ENCODE data around the gene ZMYND8. TPM values are rescaled to one million over a fixed set of nuclear protein-coding genes. Genes with fewer than 3 reads are reported as not detected.
"Not testable (repeated sequence)": the region's sequence is repeated elsewhere in the genome, so short reads cannot be mapped to it uniquely, and the experiment has no call there.

ZMYND8 gene
- total RNA-seq, 1 donor from 2014 or later: 31.9 TPM

DNA sequence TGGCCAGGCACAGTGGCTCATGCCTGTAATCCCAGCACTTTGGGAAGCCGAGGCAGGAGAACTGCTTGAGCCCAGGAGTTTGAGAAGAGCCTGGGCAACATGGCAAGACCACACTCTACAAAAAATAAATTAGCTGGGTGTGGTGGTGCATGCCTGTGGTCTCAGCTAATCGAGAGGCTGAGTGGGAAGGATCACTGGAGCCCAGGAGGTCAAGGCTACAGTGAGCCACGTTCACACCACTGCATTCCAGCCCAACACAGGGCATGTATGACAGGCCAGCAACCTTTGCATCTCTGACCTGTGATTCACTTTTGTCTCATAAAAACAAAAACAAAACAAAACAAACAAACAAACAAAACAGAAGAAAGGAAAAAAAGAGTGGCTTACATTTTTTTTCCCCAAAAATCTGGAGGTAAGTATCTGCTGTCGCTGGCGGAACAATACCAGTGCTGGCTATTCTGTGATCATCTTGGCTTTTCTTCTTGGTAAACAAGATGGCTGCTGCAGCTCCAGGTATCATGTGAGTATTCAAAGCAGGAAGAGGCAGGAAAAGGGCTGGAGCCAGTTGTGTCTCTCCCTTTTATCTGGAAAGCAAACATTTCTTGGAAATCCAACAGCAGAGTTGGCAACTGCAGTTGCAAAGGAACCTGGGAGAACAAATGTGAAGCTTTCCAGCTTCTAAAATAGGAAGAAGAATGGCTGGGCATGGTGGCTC lies 40.4 kb upstream of the ZMYND8 start:
- TF ChIP-seq, protein P1, sequence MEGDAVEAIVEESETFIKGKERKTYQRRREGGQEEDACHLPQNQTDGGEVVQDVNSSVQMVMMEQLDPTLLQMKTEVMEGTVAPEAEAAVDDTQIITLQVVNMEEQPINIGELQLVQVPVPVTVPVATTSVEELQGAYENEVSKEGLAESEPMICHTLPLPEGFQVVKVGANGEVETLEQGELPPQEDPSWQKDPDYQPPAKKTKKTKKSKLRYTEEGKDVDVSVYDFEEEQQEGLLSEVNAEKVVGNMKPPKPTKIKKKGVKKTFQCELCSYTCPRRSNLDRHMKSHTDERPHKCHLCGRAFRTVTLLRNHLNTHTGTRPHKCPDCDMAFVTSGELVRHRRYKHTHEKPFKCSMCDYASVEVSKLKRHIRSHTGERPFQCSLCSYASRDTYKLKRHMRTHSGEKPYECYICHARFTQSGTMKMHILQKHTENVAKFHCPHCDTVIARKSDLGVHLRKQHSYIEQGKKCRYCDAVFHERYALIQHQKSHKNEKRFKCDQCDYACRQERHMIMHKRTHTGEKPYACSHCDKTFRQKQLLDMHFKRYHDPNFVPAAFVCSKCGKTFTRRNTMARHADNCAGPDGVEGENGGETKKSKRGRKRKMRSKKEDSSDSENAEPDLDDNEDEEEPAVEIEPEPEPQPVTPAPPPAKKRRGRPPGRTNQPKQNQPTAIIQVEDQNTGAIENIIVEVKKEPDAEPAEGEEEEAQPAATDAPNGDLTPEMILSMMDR (IDR thresholded peaks at IDR 0.05): no peak
- H3K4me1 Mint-ChIP-seq (ENCODE audit: low read depth): peaks cover 14% of the 10 kb centered on the region
- H3K27me3 Mint-ChIP-seq (ENCODE audit: low read depth): no peaks in the 10 kb centered on the region
- H3K36me3 Mint-ChIP-seq (ENCODE audit: low read depth): no peaks in the 10 kb centered on the region
- no peaks in the 10 kb centered on the region for H3K9me3 Mint-ChIP-seq (ENCODE audit: low read depth)
- no peak for DNase-seq (ENCODE audit: low spot score)
- no peak overlapping the region for H3K4me3 Mint-ChIP-seq (ENCODE audit: unreplicated experiment)
- no peak overlapping the region for H3K27ac Mint-ChIP-seq (ENCODE audit: unreplicated experiment)

DNA sequence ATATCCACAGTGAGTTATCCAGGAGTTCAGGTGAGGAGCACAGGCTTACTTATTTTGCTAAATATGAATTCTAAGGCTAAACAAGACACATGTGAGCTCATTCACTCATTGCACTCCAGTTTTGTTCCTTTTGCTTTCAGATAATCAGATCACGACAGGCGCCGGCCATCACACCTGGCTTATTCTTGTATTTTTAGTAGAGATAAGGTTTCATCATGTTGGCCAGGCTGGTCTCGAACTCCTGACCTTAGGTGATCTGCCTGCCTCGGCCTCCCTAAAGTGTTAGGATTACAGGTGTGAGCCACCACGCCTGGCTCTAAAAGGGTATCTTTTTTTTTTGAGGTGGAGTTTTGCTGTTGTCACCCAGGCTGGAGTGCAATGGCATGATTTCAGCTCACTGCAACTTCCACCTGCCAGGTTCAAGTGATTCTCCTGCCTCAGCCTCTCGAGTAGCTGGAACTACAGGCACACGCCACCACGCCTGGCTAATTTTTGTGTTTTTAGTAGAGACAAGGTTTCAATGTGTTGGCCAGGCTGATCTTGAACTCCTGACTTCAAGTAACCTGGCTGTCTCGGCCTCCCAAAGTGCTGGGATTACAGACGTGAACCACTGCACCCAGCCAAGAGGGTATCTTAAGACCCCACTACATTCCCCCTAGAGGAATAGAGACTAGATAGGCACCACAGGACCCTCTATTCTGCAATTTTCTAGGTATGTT lies 37.5 kb upstream of the ZMYND8 start:
- not testable (repeated sequence) for H3K9me3 Mint-ChIP-seq (ENCODE audit: low read depth); H3K36me3 Mint-ChIP-seq (ENCODE audit: low read depth); H3K27me3 Mint-ChIP-seq (ENCODE audit: low read depth); H3K27ac Mint-ChIP-seq (ENCODE audit: unreplicated experiment); H3K4me3 Mint-ChIP-seq (ENCODE audit: unreplicated experiment); DNase-seq (ENCODE audit: low spot score)
- peaks cover 27% of the 10 kb centered on the region for H3K4me1 Mint-ChIP-seq (ENCODE audit: low read depth)

DNA sequence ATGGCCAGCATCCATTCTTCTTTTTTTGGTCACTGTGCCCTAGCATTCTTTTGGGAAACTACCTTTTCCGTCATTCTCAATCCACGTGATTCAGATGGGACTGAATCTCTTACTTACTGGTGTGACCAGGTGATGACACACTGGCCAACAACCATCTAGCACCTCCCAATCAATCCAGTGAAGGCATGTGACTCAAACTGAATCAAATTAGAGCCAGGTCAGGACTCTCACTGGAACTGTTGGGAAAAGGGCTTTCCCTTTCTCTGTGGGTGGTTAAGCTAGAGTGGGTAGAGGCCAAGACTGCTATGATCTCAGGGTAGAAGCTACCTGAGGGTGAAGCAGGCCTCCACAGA lies 36.2 kb upstream of the ZMYND8 start:
- H3K9me3 Mint-ChIP-seq (ENCODE audit: low read depth): no peaks in the 10 kb centered on the region
- DNase-seq (ENCODE audit: low spot score): no peak
- TF ChIP-seq, protein P1 (IDR thresholded peaks at IDR 0.05): no peak
- H3K4me1 Mint-ChIP-seq (ENCODE audit: low read depth): peaks cover 22% of the 10 kb centered on the region
- peak overlapping the region; percentile 81 for H3K27ac Mint-ChIP-seq (ENCODE audit: unreplicated experiment)
- no peaks in the 10 kb centered on the region for H3K36me3 Mint-ChIP-seq (ENCODE audit: low read depth)
- no peaks in the 10 kb centered on the region for H3K27me3 Mint-ChIP-seq (ENCODE audit: low read depth)
- H3K4me3 Mint-ChIP-seq (ENCODE audit: unreplicated experiment): no peak overlapping the region

DNA sequence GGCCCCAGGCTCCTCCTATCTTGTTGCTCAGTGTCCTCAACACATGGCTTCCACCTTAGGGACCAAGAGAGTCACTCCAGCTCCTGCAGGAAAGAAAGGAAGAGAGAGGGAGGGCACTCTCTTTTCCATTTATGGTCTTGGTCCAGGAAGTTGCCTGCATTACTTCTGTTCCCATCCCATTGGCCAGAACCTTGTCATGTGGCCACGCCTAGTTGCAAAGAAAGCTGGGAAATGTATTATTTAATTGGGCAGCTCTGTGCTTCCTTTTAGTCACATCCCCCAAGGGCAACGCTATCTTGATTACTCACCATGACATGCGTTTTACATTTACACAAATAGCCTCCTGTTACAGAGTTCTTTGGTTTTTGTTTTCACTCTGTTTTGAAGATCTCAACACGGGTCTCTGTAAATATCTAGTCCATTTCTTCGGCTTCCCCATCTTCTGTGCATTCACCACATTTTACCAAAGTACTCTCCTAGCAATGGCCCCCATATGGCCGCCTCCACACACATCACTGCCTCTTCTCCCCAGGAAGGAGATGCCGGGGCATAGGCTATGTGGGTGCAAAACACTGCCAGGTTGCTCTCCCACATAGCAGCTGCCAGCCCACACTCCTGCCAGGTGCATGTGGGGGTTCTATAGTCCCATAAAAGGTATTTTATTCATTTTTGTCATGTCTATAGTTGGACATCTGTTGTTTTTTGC lies 35.7 kb upstream of the ZMYND8 start:
- H3K4me1 Mint-ChIP-seq (ENCODE audit: low read depth): peaks cover 22% of the 10 kb centered on the region
- DNase-seq (ENCODE audit: low spot score): no peak
- H3K27ac Mint-ChIP-seq (ENCODE audit: unreplicated experiment): peak overlapping the region; percentile 81
- no peaks in the 10 kb centered on the region for H3K9me3 Mint-ChIP-seq (ENCODE audit: low read depth)
- no peaks in the 10 kb centered on the region for H3K27me3 Mint-ChIP-seq (ENCODE audit: low read depth)
- TF ChIP-seq, protein P1 (IDR thresholded peaks at IDR 0.05): no peak
- no peak overlapping the region for H3K4me3 Mint-ChIP-seq (ENCODE audit: unreplicated experiment)
- no peaks in the 10 kb centered on the region for H3K36me3 Mint-ChIP-seq (ENCODE audit: low read depth)

DNA sequence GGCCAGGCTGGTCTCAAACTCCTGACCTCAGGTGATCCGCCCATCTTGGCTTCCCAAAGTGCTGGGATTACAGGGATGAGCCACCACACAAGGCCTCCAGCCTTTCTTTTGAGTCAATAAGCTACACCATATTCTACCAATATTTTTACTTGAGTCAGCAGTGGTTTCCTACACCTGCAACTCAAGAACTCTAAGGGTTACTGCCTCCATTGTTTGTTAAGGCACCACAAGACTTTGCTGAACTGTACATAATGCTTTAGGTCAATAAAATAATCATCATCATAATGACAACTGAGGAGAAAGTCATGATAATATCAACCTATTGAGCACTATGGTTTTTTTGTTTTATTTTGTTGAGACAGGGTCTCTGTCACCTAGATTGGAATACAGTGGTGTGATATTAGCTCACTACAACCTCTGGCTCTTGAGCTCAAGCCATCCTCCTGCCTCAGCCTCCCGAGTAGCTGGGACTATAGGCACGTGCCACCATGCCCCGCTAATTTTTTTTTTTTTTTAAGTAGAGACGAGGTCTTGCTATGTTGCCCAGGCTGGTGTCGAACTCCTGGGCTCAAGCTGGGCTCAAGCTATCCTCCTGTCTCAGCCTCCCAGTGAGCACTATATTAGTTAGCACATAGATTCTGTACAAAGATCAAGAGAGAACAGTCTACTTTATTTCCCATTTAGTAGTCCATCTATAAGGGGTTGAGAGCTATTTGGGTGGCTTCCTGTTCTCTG lies 34.9 kb upstream of the ZMYND8 start:
- Mint-ChIP-seq H3K9me3 (ENCODE audit: low read depth) (no peaks in the 10 kb centered on the region), H3K4me1 (ENCODE audit: low read depth) (peaks cover 22% of the 10 kb centered on the region), H3K4me3 (ENCODE audit: unreplicated experiment) (no peak overlapping the region), H3K36me3 (ENCODE audit: low read depth) (no peaks in the 10 kb centered on the region), H3K27me3 (ENCODE audit: low read depth) (no peaks in the 10 kb centered on the region), H3K27ac (ENCODE audit: unreplicated experiment) (peak overlapping the region; percentile 61)
- no peak for DNase-seq (ENCODE audit: low spot score)
- TF ChIP-seq, protein P1 (IDR thresholded peaks at IDR 0.05): no peak
